ENCODE data around the gene MED27.

DNA sequence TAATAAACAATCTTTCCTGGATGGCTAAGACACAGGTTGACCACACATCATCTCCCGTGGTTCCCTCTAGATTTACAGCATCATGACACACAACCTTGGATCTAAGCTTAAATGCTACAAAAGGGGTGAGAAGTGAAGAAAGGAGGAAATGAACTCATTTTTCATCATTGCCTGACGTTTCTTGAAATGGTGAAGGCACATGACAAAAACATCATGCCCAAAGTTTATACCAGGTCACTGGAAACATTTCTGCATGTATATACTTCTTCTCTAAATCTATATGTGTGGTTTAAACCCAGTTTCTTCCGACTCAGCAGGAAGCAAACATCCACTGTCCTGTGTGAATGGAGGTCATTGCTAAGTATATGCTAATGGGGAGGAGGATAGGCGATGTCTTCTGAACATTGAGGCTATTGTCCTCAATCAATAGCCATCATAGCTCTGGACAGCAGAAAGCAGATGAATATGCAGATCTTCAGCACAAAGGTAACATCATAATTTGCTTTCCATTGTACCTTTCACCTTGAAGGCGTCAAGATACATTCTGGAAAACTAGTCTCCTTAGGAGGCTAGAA is 137.4 kb downstream of the MED27 start:
- TF ChIP-seq BMI1 (IDR thresholded peaks at IDR 0.05; ENCODE audit: borderline replicate concordance) = no peak
- no peak for TF ChIP-seq ETV6 (conservative IDR thresholded peaks at IDR 0.05 in 1 of 2, IDR thresholded peaks at IDR 0.05 in 1 of 2; ENCODE audit: borderline replicate concordance in 1 of 2, low read depth in 1 of 2)
- TF ChIP-seq SMC3 (IDR thresholded peaks at IDR 0.05; ENCODE audit: borderline replicate concordance, low read length) = no peak
- no peak for TF ChIP-seq POLR2AphosphoS5 (IDR thresholded peaks at IDR 0.05; ENCODE audit: low read length)
- no peak for TF ChIP-seq RCOR1 (conservative IDR thresholded peaks at IDR 0.05; ENCODE audit: low read depth, low read length)
- TF ChIP-seq EZH2 (IDR thresholded peaks at IDR 0.05; ENCODE audit: borderline replicate concordance, control insufficient read depth, low read depth, low read length) = no peak
- TF ChIP-seq JUND (IDR thresholded peaks at IDR 0.05; ENCODE audit: low read depth, low read length) = no peak
- no peak for TF ChIP-seq CTCF (IDR thresholded peaks at IDR 0.05 in 2 of 3, conservative IDR thresholded peaks at IDR 0.05 in 1 of 3; ENCODE audit: control insufficient read depth in 2 of 3, extremely low read depth in 1 of 3, insufficient read depth in 1 of 3, low read depth in 3 of 3, low read length in 3 of 3)
- TF ChIP-seq BHLHE40 (IDR thresholded peaks at IDR 0.05; ENCODE audit: borderline replicate concordance in 1 of 2, low read depth in 2 of 2, low read length in 1 of 2) = no peak
- no peak for TF ChIP-seq MXI1 (IDR thresholded peaks at IDR 0.05; ENCODE audit: low read depth, low read length)
- TF ChIP-seq ZNF622 (IDR thresholded peaks at IDR 0.05) = no peak
- TF ChIP-seq, protein P1, sequence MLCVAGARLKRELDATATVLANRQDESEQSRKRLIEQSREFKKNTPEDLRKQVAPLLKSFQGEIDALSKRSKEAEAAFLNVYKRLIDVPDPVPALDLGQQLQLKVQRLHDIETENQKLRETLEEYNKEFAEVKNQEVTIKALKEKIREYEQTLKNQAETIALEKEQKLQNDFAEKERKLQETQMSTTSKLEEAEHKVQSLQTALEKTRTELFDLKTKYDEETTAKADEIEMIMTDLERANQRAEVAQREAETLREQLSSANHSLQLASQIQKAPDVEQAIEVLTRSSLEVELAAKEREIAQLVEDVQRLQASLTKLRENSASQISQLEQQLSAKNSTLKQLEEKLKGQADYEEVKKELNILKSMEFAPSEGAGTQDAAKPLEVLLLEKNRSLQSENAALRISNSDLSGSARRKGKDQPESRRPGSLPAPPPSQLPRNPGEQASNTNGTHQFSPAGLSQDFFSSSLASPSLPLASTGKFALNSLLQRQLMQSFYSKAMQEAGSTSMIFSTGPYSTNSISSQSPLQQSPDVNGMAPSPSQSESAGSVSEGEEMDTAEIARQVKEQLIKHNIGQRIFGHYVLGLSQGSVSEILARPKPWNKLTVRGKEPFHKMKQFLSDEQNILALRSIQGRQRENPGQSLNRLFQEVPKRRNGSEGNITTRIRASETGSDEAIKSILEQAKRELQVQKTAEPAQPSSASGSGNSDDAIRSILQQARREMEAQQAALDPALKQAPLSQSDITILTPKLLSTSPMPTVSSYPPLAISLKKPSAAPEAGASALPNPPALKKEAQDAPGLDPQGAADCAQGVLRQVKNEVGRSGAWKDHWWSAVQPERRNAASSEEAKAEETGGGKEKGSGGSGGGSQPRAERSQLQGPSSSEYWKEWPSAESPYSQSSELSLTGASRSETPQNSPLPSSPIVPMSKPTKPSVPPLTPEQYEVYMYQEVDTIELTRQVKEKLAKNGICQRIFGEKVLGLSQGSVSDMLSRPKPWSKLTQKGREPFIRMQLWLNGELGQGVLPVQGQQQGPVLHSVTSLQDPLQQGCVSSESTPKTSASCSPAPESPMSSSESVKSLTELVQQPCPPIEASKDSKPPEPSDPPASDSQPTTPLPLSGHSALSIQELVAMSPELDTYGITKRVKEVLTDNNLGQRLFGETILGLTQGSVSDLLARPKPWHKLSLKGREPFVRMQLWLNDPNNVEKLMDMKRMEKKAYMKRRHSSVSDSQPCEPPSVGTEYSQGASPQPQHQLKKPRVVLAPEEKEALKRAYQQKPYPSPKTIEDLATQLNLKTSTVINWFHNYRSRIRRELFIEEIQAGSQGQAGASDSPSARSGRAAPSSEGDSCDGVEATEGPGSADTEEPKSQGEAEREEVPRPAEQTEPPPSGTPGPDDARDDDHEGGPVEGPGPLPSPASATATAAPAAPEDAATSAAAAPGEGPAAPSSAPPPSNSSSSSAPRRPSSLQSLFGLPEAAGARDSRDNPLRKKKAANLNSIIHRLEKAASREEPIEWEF (IDR thresholded peaks at IDR 0.05; ENCODE audit: insufficient replicate concordance, low read depth, low read length) = no peak
- TF ChIP-seq, protein P2, sequence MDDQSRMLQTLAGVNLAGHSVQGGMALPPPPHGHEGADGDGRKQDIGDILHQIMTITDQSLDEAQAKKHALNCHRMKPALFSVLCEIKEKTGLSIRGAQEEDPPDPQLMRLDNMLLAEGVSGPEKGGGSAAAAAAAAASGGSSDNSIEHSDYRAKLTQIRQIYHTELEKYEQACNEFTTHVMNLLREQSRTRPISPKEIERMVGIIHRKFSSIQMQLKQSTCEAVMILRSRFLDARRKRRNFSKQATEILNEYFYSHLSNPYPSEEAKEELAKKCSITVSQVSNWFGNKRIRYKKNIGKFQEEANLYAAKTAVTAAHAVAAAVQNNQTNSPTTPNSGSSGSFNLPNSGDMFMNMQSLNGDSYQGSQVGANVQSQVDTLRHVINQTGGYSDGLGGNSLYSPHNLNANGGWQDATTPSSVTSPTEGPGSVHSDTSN (IDR thresholded peaks at IDR 0.05; ENCODE audit: insufficient replicate concordance, low read depth, low read length) = no peak
- no peak for TF ChIP-seq POLR2A (IDR thresholded peaks at IDR 0.05; ENCODE audit: low read depth, low read length)
